Thyroid gland (tissue), 4 donors: ENCODE measurements around the gene CHI3L1. TPM values are rescaled to one million over a fixed set of nuclear protein-coding genes. Genes with fewer than 3 reads are reported as not detected.
"Not testable (repeated sequence)": the region's sequence is repeated elsewhere in the genome, so short reads cannot be mapped to it uniquely, and the experiment has no call there.

Source experiments
- DNase-seq, 2 donors: peaks; one replicate each; pipeline ENCODE4 v3.0.0-alpha.2; 2019
- H3K27ac ChIP-seq, 3 donors: fragments of 200-600 bp; sonication (generic); 1 replicate in 2 of 3; 2 replicates in 1 of 3; pipeline ENCODE4 v1.5.1; 2016 to 2019; ENCODE audit warnings: mild to moderate bottlenecking in 1 of 3, moderate library complexity in 1 of 3
- H3K27me3 ChIP-seq: fragments of 200-600 bp; sonication (generic); one replicate; pipeline ENCODE4 v1.5.1; 2019
- H3K36me3 ChIP-seq, 2 donors: fragments of 200-600 bp; sonication (generic); one replicate each; pipeline ENCODE4 v1.5.1; 2016 to 2019
- H3K4me1 ChIP-seq, 2 donors: fragments of 200-600 bp; sonication (generic); one replicate each; pipeline ENCODE4 v1.5.1; 2017 to 2019
- H3K4me3 ChIP-seq, 3 donors: fragments of 200-600 bp; sonication (generic); replicated peaks in 1 of 3; 1 replicate in 2 of 3; 2 replicates in 1 of 3; pipeline ENCODE4 v1.5.1; 2016; ENCODE audit warnings: mild to moderate bottlenecking in 1 of 3
- H3K9me3 ChIP-seq: fragments of 200-600 bp; sonication (generic); one replicate; pipeline ENCODE4 v1.5.1; 2017
- POLR2A ChIP-seq, 2 donors: fragments of 450-650 bp; IDR thresholded peaks; one replicate each; pipeline ENCODE4 v1.6.1; 2017; ENCODE audit warnings: antibody characterized with exemption in 2 of 2, mild to moderate bottlenecking in 2 of 2, moderate library complexity in 1 of 2
- WGBS, 2 donors: methylation state at CpG; one replicate each; pipeline ENCODE4 v1.1.5; 2017; 5-methylcytosine and 5-hydroxymethylcytosine counted together
- intact Hi-C: fragments of 100-400 bp; cut with DNase I; formaldehyde crosslinking; loops from one replicate; pipeline ENCODE4 v1.15.1; 2023
- total RNA-seq, 4 donors: library from RNA; depleted of rRNA; stranded (reverse); fragments of >200 nt; gene quantifications; one replicate each; pipeline ENCODE4 v1.2.3, GENCODE V29; 2016
- TF ChIP-seq, protein P1 (sequence below), 6 experiments: fragments of 200-600 bp in 3 of 6; fragments of 450-650 bp in 3 of 6; sonication (generic) in 3 of 6; IDR thresholded peaks; one replicate each; pipeline ENCODE4 v1.5.1; 2016 to 2019; ENCODE audit warnings: antibody characterized with exemption in 6 of 6, mild to moderate bottlenecking in 2 of 6, inconsistent platforms in 1 of 6, moderate library complexity in 1 of 6

Gene CHI3L1
- total RNA-seq, result 10 to 100 TPM in 1 of 4 donors, 1 to 10 TPM in 3; 1.2 to 42.9 (median 4.4) TPM

DNA sequence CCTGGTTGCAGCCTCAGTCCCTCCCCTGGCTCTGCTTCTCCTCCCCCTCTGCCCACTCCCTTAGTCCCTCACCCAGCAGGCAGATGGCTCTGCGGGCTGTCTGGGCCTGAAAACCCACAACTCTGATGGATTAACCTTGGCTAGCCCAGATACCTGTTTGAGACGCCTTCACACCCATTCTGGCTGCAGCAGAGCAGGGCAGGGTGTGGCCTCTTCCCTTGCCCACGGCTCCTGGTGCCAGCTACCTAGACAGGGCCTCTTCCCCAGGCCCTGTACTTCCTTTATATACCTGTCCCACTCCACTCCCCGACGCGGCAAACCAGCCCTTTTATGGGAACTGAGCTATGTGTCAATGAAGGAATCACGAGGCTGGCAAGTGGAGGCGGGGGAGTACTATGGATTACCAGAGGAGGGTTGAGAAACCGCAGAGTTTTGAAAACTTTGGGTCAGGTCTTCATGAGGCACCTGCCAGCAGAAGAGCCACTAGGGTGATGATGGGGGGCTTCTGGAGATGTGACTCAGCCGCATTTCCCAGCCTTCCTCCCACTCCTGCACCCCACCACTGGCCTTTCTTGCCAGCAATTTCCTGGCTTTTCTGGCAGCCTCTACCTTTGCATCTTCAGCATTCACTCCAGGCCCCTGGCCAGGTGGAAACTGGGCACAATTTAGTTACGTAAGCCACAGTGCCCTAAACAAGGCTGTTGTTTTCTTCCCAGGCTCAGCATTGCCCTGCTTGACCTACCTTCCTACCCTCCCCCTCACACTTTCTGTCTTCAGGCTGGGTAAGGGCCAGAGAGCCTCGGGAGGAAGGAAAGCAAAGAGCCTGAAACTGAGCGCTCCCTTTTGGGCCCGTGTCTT, at the start of gene CHI3L1:
TSS of gene CHI3L1 (minus strand) at position 259 of the 858 bp plus-strand sequence. CDS start at position 178, 81 bp downstream.
- intact Hi-C loops, result no loop called here
- WGBS, 2 donors, result 37 to 41% methylated on average over 14 of the region's 14 CpGs
- Histone ChIP-seq H3K27ac (peak within 1 kb of the TSS in 2 of 3 donors; percentile 10 to 67), H3K36me3 (no peaks in the 10 kb centered on the region), H3K4me3 (no peak within 1 kb of the TSS), H3K27me3 (no peaks in the 10 kb centered on the region), H3K4me1 (peaks cover 7 to 22% of the 10 kb centered on the region in 2 donors), H3K9me3 (no peaks in the 10 kb centered on the region)
- TF ChIP-seq, protein P1, sequence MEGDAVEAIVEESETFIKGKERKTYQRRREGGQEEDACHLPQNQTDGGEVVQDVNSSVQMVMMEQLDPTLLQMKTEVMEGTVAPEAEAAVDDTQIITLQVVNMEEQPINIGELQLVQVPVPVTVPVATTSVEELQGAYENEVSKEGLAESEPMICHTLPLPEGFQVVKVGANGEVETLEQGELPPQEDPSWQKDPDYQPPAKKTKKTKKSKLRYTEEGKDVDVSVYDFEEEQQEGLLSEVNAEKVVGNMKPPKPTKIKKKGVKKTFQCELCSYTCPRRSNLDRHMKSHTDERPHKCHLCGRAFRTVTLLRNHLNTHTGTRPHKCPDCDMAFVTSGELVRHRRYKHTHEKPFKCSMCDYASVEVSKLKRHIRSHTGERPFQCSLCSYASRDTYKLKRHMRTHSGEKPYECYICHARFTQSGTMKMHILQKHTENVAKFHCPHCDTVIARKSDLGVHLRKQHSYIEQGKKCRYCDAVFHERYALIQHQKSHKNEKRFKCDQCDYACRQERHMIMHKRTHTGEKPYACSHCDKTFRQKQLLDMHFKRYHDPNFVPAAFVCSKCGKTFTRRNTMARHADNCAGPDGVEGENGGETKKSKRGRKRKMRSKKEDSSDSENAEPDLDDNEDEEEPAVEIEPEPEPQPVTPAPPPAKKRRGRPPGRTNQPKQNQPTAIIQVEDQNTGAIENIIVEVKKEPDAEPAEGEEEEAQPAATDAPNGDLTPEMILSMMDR (IDR thresholded peaks at IDR 0.05), result no peak
- no peak for TF ChIP-seq POLR2A (IDR thresholded peaks at IDR 0.05)
- peak; percentile 66 to 71 for DNase-seq

DNA sequence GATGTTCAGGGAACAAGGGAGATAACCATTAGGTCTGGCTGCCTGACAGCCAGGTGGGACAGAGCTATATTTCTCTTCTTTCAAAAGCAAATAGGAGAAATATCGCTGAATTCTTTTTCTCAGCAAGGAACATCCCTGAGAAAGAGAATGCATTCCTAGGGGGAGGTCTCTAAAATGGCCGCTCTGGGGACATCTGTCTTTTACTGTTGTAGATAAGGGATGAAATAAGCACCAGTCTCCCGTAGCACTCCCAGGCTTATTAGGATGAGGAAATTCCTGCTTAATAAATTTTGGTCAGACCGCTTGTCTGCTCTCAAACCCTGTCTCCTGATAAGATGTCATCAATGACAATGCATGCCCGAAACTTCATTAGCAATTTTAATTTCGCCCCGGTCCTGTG, 48.4 kb upstream of the CHI3L1 start:
- intact Hi-C loops, H3K9me3 ChIP-seq, H3K4me1 ChIP-seq, H3K36me3 ChIP-seq, H3K4me3 ChIP-seq, H3K27ac ChIP-seq, H3K27me3 ChIP-seq, DNase-seq: not testable (repeated sequence)
- WGBS, 2 donors, result 90 to 91% methylated on average over 7 of the region's 7 CpGs

DNA sequence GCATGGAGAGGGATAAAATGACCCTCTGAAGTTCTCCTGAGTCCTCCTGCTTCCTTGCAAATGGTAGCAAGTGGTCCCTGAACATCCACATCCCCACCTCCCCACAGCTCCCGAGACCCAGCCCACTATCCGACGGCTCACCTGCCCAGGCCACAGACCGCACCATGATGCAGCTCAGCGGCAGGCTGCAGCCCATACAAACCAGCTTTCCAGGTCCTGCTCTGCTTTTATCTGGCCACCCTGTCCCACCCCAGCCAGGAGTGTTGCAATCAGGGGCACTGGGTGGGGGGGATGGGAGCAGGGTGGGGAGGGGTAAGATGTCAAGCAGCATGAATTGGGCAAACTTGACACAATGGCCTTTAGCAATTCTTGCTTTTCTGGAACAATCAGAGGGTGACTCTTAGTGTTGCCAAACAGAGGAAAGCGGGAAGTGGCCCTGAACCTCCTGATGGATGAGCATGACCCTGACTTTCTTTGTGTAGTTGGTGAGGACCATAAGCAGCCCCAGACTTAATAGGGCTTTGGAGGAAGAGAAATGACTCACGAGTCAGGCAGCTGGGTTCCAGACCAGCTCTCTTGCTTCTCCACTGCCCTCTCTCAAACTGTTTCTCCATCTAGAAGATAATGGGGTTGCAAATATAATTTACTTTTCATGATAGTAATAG, 43.1 kb upstream of the CHI3L1 start, which contains the start of gene CHIT1:
TSS of gene CHIT1 (minus strand) at position 203 of the 665 bp plus-strand sequence. CDS start at position 166, 37 bp downstream.
- H3K4me3 ChIP-seq, result no peak within 1 kb of the TSS
- H3K36me3 ChIP-seq, result no peaks in the 10 kb centered on the region
- no peak within 1 kb of the TSS for H3K27ac ChIP-seq
- 91 to 99% methylated on average over 7 of the region's 7 CpGs for WGBS, 2 donors
- H3K4me1 ChIP-seq, result no peaks in the 10 kb centered on the region
- TF ChIP-seq, protein P1 (IDR thresholded peaks at IDR 0.05), result no peak
- no peaks in the 10 kb centered on the region for H3K27me3 ChIP-seq
- intact Hi-C loops, result no loop called here
- no peak for DNase-seq
- H3K9me3 ChIP-seq, result no peaks in the 10 kb centered on the region

DNA sequence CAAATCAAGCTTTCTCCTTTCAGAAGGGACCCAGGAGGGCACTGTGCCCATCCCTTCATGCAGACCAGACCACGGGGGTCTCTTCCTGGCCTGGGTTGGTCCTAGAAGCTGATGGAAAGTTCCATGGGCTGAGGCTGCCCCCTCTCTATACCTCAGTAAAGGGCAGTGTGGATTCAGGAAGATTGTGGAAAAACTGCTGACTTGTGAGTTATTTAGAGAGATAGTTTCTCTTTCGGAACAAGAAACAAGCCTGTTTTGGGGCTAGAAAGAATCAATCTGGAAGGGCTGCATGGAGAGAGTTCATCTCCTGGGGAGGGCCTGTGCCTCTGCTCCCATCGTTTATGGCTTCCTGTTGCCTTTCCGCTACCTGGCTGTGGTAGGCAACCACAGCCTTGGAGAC, 42.2 kb upstream of the CHI3L1 start:
- H3K4me1 ChIP-seq, result no peaks in the 10 kb centered on the region
- H3K9me3 ChIP-seq, result no peaks in the 10 kb centered on the region
- no peak for DNase-seq
- H3K27ac ChIP-seq, result no peak overlapping the region
- TF ChIP-seq POLR2A (IDR thresholded peaks at IDR 0.05), result no peak
- TF ChIP-seq, protein P1 (IDR thresholded peaks at IDR 0.05), result no peak
- H3K4me3 ChIP-seq, result no peak overlapping the region
- H3K27me3 ChIP-seq, result no peaks in the 10 kb centered on the region
- intact Hi-C loops, result no loop called here
- H3K36me3 ChIP-seq, result no peaks in the 10 kb centered on the region
- 72 to 81% methylated on average over 4 of the region's 4 CpGs for WGBS, 2 donors

DNA sequence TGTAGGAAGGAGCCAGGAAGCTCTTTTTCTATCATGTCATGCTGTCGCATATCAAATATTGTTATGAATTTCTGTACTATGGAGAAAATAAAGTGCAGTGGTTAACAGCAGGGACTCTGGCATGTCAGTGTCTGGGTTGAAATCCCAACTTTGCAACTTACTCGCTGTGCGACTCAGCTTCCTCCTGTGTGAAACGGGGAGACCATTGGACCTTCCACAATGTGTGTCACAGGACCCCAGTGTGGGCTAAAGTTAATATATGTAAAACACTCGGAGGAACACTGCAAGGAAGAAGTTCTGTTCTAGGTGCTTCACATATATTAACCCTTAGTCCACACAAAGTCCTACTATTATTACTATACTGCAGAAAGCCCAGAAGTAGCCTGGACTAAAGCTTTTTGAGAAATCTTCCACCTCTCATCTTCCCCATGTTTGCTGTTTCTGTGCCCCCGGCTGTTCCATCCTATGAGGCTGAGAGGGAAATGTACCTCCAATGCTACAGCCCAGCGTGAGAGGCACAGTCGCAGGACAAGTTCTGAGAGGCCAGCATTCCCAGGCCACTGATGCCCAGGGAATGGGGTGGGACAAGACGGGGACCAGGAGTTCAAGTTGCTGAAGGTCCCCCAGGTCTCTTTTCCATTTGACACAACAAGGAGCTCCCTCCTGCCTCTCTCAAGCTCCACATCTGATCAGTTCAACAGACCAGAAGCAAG, 41.0 kb upstream of the CHI3L1 start:
- no peak for DNase-seq
- TF ChIP-seq POLR2A (IDR thresholded peaks at IDR 0.05), result no peak
- TF ChIP-seq, protein P1 (IDR thresholded peaks at IDR 0.05), result no peak
- no peaks in the 10 kb centered on the region for H3K36me3 ChIP-seq
- intact Hi-C loops, result no loop called here
- H3K27me3 ChIP-seq, result no peaks in the 10 kb centered on the region
- no peaks in the 10 kb centered on the region for H3K9me3 ChIP-seq
- WGBS, 2 donors, result 81 to 87% methylated on average over 9 of the region's 9 CpGs
- H3K27ac ChIP-seq, result no peak overlapping the region
- no peaks in the 10 kb centered on the region for H3K4me1 ChIP-seq
- no peak overlapping the region for H3K4me3 ChIP-seq
